Endothelial cell of umbilical vein (primary cell): ENCODE data around the gene VGLL1.

Source experiments
- MYC ChIP-seq: IDR thresholded peaks from one replicate; pipeline ENCODE4 v1.6.1; 2011; ENCODE audit warnings: mild to moderate bottlenecking, low read depth, low read length
- TF ChIP-seq, protein P1 (sequence below), 2 donors: IDR thresholded peaks; 1 replicate in 1 of 2; 2 replicates in 1 of 2; pipeline ENCODE4 v1.5.1; 2011; ENCODE audit warnings: low read length in 2 of 2, mild to moderate bottlenecking in 2 of 2, moderate library complexity in 2 of 2, control low read depth in 1 of 2, inconsistent platforms in 1 of 2, low read depth in 1 of 2; ENCODE audit not compliant: insufficient read depth in 1 of 2; ENCODE audit errors: extremely low read depth in 1 of 2

DNA sequence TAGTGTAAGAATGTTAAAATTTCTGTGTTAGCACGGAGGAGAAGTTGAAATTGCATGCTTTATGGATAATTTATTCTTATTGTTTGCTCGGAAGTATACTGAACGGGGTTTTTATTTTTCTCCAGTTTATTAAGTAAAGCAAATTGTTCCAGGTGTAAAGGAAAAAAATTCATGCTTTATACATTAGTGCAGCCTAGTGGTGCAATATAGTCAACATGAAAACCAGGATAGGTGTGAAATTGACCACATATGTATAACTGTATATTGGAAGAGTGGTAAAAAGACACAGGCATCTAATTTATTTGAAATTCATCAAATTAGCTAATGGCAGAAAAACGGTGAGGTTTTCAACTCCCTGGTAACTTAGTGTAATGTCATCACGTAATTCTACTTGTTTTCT is 43.3 kb upstream of the VGLL1 start:
- TF ChIP-seq, protein P1, sequence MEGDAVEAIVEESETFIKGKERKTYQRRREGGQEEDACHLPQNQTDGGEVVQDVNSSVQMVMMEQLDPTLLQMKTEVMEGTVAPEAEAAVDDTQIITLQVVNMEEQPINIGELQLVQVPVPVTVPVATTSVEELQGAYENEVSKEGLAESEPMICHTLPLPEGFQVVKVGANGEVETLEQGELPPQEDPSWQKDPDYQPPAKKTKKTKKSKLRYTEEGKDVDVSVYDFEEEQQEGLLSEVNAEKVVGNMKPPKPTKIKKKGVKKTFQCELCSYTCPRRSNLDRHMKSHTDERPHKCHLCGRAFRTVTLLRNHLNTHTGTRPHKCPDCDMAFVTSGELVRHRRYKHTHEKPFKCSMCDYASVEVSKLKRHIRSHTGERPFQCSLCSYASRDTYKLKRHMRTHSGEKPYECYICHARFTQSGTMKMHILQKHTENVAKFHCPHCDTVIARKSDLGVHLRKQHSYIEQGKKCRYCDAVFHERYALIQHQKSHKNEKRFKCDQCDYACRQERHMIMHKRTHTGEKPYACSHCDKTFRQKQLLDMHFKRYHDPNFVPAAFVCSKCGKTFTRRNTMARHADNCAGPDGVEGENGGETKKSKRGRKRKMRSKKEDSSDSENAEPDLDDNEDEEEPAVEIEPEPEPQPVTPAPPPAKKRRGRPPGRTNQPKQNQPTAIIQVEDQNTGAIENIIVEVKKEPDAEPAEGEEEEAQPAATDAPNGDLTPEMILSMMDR (IDR thresholded peaks at IDR 0.05; ENCODE audit: extremely low read depth in 1 of 2, insufficient read depth in 1 of 2, low read depth in 1 of 2, low read length in 2 of 2) = no peak
- TF ChIP-seq MYC = no peak
